Mesenteric fat pad (tissue), 1 donor: ENCODE measurements around the gene PRDM16. TPM values are rescaled to one million over a fixed set of nuclear protein-coding genes. Genes with fewer than 3 reads are reported as not detected.

ENCODE experiments used
- DNase-seq: peaks from one replicate; pipeline ENCODE4 v3.0.0-alpha.2; 2020; ENCODE audit warnings: low spot score
- total RNA-seq: library from RNA; stranded (reverse); fragmentation: NEBNext Ultra II Directional; extraction: Animal tissue kit (Norgen Biotek cat#: 25700); gene quantifications from one replicate; pipeline ENCODE4 v1.2.1, GENCODE V29; 2021
- donor health status: DM: yes; HTN: yes; CAD: no.

The PRDM16 gene
- total RNA-seq, 1 donor from 2014 or later, result 3.9 TPM

GRCh38 chr1:3067671-3068563, 1.1 kb upstream of the PRDM16 start:
- DNase-seq, result no peak

- DNase-seq, result no peak
Observed at GRCh38 chr1:3069491-3070308, 697 bp downstream of the PRDM16 start.

GRCh38 chr1:3070309-3070643, 1.3 kb downstream of the PRDM16 start:
- DNase-seq, result no peak

GRCh38 chr1:3070644-3071564, 1.9 kb downstream of the PRDM16 start:
- DNase-seq, result no peak

- no peak for DNase-seq
Observed at GRCh38 chr1:3071565-3072390, 2.8 kb downstream of the PRDM16 start.

GRCh38 chr1:3072391-3073185, 3.6 kb downstream of the PRDM16 start:
- no peak for DNase-seq

- no peak for DNase-seq
Observed at GRCh38 chr1:3073186-3073488, 4.1 kb downstream of the PRDM16 start.

GRCh38 chr1:3073489-3074296, 4.7 kb downstream of the PRDM16 start:
- DNase-seq, result no peak

- no peak for DNase-seq
Observed at GRCh38 chr1:3074297-3074741, 5.3 kb downstream of the PRDM16 start.

- no peak for DNase-seq
Observed at GRCh38 chr1:3074800-3075199, 5.8 kb downstream of the PRDM16 start.

GRCh38 chr1:3075666-3076362, 6.8 kb downstream of the PRDM16 start:
- no peak for DNase-seq

GRCh38 chr1:3076363-3076740, 7.3 kb downstream of the PRDM16 start:
- no peak for DNase-seq

- DNase-seq, result no peak
Observed at GRCh38 chr1:3077081-3077480, 8.1 kb downstream of the PRDM16 start.

- DNase-seq, result no peak
Observed at GRCh38 chr1:3077561-3077960, 8.6 kb downstream of the PRDM16 start.

GRCh38 chr1:3078430-3078861, 9.4 kb downstream of the PRDM16 start:
- no peak for DNase-seq

GRCh38 chr1:3078871-3079270, 9.9 kb downstream of the PRDM16 start:
- no peak for DNase-seq

- DNase-seq, result no peak
Observed at GRCh38 chr1:3079381-3080052, 10.5 kb downstream of the PRDM16 start.
